GM19240 (cell line): ENCODE measurements around the gene MAF.

Source experiments
- DNase-seq: peaks from one replicate; pipeline ENCODE4 v3.0.0; 2011; ENCODE audit warnings: low spot score; ENCODE audit not compliant: insufficient read length

The MAF gene

GRCh38 chr16:79600638-79601091, at the start of gene MAF:
TSS of gene MAF (minus strand) at chr16:79600737. CDS start at chr16:79599902, 835 bp downstream.
- DNase-seq, result peak; percentile 14

GRCh38 chr16:79648826-79649225, 48.3 kb upstream of the MAF start:
- no peak for DNase-seq

GRCh38 chr16:79647586-79647985, 47.0 kb upstream of the MAF start:
- no peak for DNase-seq

GRCh38 chr16:79645701-79646100, 45.2 kb upstream of the MAF start:
- no peak for DNase-seq

- no peak for DNase-seq
Observed at GRCh38 chr16:79644971-79645667, 44.6 kb upstream of the MAF start.

GRCh38 chr16:79642652-79643051, 42.1 kb upstream of the MAF start:
- no peak for DNase-seq

GRCh38 chr16:79640513-79641360, 40.2 kb upstream of the MAF start:
- DNase-seq, result no peak

- no peak for DNase-seq
Observed at GRCh38 chr16:79639576-79640311, 39.2 kb upstream of the MAF start.

GRCh38 chr16:79638386-79638785, 37.8 kb upstream of the MAF start:
- DNase-seq, result no peak

GRCh38 chr16:79635488-79635887, 35.0 kb upstream of the MAF start:
- no peak for DNase-seq

- no peak for DNase-seq
Observed at GRCh38 chr16:79634298-79634697, 33.8 kb upstream of the MAF start.

- no peak for DNase-seq
Observed at GRCh38 chr16:79632289-79632688, 31.8 kb upstream of the MAF start.

GRCh38 chr16:79628988-79629387, 28.5 kb upstream of the MAF start:
- no peak for DNase-seq

GRCh38 chr16:79628501-79628975, 28.0 kb upstream of the MAF start:
- DNase-seq, result peak; percentile 14

- no peak for DNase-seq
Observed at GRCh38 chr16:79627092-79627491, 26.6 kb upstream of the MAF start.

GRCh38 chr16:79625738-79626137, 25.2 kb upstream of the MAF start:
- no peak for DNase-seq

GRCh38 chr16:79623824-79624223, 23.3 kb upstream of the MAF start:
- DNase-seq, result no peak

- no peak for DNase-seq
Observed at GRCh38 chr16:79623062-79623461, 22.5 kb upstream of the MAF start.

GRCh38 chr16:79621027-79621426, 20.5 kb upstream of the MAF start:
- no peak for DNase-seq

GRCh38 chr16:79618692-79619050, 18.1 kb upstream of the MAF start:
- DNase-seq, result no peak

- DNase-seq, result no peak
Observed at GRCh38 chr16:79618041-79618691, 17.6 kb upstream of the MAF start.
